ENCODE results near the gene LAMB1.
"Not testable (repeated sequence)": the region's sequence is repeated elsewhere in the genome, so short reads cannot be mapped to it uniquely, and the experiment has no call there.

LAMB1 gene

DNA sequence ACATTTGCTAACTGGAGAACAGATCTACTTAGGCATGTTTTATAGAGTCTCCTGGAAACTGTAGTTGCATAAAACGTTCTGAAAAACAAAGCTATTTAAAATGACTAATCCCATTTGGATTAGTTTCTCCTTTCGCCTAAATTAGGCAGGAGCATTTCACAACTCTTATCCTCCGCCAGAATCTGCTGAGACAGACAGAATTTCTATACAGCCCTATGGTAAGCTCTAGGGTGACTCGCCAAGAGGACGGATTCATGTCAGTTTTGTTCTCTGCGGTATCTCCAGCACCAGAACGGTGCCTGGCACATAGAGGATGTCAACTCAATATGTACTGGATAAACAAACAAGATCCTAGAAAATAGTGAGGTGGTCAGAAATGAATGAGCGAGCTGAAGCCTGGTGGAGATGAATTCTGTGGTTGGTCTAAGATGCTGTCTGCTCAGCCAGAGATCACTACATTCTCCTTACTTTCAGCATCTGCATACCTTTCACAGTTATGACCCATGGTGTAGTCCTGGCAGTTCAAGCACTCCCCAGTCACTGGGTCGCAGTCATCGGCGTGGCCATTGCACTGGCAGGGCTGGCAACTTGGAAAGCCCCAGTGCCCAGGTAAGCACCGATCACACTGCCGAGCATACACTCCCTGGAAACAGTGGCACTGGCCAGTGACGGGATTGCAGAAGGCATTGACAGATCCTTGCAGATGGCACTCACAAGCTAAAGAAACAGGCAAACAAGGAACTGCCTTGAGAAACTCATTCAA is 44.0 kb downstream of the LAMB1 start:
- no peak for DNase-seq (ENCODE audit: low read depth)
- TF ChIP-seq, protein P1, sequence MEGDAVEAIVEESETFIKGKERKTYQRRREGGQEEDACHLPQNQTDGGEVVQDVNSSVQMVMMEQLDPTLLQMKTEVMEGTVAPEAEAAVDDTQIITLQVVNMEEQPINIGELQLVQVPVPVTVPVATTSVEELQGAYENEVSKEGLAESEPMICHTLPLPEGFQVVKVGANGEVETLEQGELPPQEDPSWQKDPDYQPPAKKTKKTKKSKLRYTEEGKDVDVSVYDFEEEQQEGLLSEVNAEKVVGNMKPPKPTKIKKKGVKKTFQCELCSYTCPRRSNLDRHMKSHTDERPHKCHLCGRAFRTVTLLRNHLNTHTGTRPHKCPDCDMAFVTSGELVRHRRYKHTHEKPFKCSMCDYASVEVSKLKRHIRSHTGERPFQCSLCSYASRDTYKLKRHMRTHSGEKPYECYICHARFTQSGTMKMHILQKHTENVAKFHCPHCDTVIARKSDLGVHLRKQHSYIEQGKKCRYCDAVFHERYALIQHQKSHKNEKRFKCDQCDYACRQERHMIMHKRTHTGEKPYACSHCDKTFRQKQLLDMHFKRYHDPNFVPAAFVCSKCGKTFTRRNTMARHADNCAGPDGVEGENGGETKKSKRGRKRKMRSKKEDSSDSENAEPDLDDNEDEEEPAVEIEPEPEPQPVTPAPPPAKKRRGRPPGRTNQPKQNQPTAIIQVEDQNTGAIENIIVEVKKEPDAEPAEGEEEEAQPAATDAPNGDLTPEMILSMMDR (IDR thresholded peaks at IDR 0.05; ENCODE audit: insufficient read depth, low read depth, low read length, missing control alignments): no peak

DNA sequence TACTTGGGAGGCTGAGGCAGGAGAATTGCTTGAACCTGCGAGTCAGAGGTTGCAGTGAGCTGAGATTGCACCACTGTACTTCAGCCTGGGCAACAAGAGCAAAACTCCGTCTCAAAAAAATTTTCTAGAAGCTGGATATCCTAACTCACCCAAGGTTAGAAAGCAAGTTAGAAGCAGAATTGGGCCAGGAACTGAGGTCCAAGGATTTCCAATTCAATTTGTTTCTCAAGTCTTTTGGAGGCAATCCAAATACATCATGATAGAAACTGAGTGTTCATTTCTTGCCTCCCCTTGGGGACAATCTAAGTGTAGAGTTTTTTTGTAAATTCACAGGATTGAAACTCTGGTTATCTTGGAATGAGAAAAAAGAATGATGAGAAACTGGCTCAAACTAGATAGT is 45.5 kb downstream of the LAMB1 start:
- no peak for DNase-seq (ENCODE audit: low read depth)
- no peak overlapping the region for H3K4me3 ChIP-seq (ENCODE audit: low read depth, low read length)
- TF ChIP-seq, protein P1 (IDR thresholded peaks at IDR 0.05; ENCODE audit: insufficient read depth, low read depth, low read length, missing control alignments): no peak

More for the DNA sequence above, 44.0 kb downstream of the LAMB1 start:
- H3K4me3 ChIP-seq (ENCODE audit: low read depth, low read length): no peak overlapping the region

DNA sequence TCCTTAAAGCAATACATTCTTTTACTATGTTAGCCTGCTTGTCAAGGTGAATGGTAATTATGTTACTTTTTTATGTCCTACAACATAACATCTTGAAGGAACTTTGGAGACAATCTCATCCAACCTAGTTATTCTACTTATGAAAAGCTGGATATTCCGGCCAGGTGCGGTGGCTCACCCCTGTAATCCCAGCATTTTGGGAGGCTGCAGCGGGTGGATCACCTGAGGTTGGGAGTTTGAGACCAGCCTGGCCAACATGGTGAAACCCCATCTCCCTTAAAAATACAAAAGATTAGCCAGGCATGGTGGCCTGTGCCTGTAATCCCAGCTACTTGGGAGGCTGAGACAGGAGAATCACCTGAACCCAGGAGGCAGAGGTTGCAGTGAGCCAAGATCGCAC is 46.0 kb downstream of the LAMB1 start:
- H3K4me3 ChIP-seq (ENCODE audit: low read depth, low read length): not testable (repeated sequence)

DNA sequence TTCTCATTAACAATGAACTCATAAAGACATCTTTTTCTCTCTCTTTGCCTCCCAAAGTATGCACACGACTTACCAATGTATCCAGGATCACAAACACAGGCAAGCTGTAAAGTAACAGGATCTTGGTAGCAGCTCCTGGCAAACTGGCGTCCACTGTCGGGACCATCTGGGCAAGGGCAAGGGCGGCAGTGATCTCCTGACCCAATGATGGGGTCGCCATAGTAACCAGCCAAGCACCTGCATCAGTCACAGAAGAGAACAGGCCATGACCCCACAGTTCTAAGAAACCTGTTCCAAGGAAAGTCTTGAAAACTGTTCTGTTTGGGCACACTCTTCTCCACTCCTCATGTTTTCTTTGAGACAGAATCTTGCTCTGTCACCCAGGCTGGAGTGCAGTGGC is 47.6 kb downstream of the LAMB1 start:
- DNase-seq (ENCODE audit: low read depth): no peak

More for the DNA sequence above, 46.0 kb downstream of the LAMB1 start:
- not testable (repeated sequence) for DNase-seq (ENCODE audit: low read depth)

DNA sequence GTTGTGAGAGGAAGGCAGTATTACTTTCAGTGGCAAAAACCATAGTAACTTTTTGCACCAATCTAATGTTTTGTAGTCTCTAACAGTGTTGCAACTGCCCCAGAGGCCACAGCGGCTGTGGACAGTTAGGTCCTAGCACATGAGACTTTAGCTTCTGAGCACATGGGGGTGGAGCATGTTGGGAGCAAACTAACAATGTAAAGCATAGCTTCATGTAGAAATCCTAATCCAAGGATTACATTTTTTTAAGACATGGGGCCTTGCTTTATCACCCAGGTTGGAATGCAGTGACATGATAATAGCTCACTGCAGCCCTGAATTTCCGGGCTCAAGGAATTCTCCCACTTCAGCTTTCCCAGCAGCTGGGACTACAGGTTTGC is 49.0 kb downstream of the LAMB1 start:
- no peak overlapping the region for H3K4me3 ChIP-seq (ENCODE audit: low read depth, low read length)
- no peak for DNase-seq (ENCODE audit: low read depth)
- TF ChIP-seq, protein P1 (IDR thresholded peaks at IDR 0.05; ENCODE audit: insufficient read depth, low read depth, low read length, missing control alignments): no peak

More for the DNA sequence above, 47.6 kb downstream of the LAMB1 start:
- H3K4me3 ChIP-seq (ENCODE audit: low read depth, low read length): no peak overlapping the region
- TF ChIP-seq, protein P1 (IDR thresholded peaks at IDR 0.05; ENCODE audit: insufficient read depth, low read depth, low read length, missing control alignments): no peak

DNA sequence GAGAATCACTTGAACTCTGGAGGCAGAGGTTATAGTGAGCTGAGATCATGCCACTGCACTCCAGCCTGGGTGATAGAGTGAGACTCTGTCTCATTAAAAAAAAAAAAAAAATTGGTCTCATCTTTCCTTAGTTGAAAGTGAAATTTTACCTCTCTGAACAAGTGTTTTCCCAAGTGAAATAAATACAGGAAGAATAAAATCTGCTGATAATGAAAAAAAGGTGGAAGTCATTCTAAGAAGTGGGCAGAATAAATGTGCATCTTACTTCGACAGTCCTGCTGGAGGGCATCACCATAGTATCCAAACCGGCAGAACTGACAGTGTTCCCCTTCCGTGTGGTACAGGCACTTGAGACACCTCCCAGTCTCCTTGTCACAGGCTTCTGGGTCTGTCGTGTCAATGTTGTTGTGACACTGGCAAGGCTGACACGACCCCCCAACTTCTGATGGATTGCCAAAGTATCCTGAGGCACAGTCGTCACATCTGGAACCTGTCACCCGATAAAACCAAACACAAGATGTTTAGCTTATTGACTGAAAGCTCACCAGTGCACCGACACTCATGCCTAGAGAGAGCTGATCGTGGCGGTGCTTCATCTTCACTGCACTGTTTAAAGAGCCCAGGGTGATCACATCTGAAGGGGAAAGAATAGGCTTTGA is 49.6 kb downstream of the LAMB1 start:
- no peak for DNase-seq (ENCODE audit: low read depth)
- TF ChIP-seq, protein P1 (IDR thresholded peaks at IDR 0.05; ENCODE audit: insufficient read depth, low read depth, low read length, missing control alignments): no peak
- H3K4me3 ChIP-seq (ENCODE audit: low read depth, low read length): no peak overlapping the region

DNA sequence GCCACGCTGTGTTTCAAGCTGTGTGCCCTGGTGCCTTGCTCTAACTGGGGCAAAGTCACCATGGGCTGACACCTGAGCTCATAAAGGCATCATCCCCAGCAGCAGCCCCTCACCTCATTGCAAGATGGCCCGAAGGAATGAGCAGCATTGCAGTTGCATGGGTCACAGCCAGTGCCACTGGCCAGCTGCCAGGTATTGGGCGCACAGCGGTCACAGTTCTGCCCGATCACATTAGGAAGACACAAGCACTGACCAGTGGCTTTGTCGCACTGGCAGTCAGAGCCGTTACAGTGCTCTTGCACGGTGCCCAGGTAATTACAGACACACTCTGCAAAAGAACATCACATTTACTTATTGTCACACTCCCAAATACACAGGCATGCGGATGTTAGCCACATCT is 51.1 kb downstream of the LAMB1 start:
- TF ChIP-seq, protein P1 (IDR thresholded peaks at IDR 0.05; ENCODE audit: insufficient read depth, low read depth, low read length, missing control alignments): no peak
- DNase-seq (ENCODE audit: low read depth): no peak
- no peak overlapping the region for H3K4me3 ChIP-seq (ENCODE audit: low read depth, low read length)

Measured in GM12865 (cell line).